Liver (tissue), 9 donors: ENCODE results near the gene SETBP1. TPM values are rescaled to one million over a fixed set of nuclear protein-coding genes. Genes with fewer than 3 reads are reported as not detected.

Experiments used
- DNase-seq: peaks from one replicate; pipeline ENCODE4 v3.0.0-alpha.2; 2017; ENCODE audit warnings: low spot score
- H3K27ac ChIP-seq, 2 donors: one replicate each; pipeline ENCODE4 v1.7.0; 2013; ENCODE audit warnings: inconsistent platforms in 2 of 2, low read length in 2 of 2, control low read depth in 1 of 2, low read depth in 1 of 2, mild to moderate bottlenecking in 1 of 2
- H3K27me3 ChIP-seq, 4 donors: one replicate each; pipeline versions ENCODE4 v1.6.1 to v1.7.0; 2013; ENCODE audit warnings: low read length in 3 of 4, inconsistent platforms in 1 of 4, mild to moderate bottlenecking in 1 of 4, moderate library complexity in 1 of 4; ENCODE audit not compliant: control insufficient read depth in 4 of 4, insufficient read depth in 4 of 4
- H3K36me3 ChIP-seq, 4 donors: one replicate each; pipeline versions ENCODE4 v1.6.1 to v1.7.0; 2013; ENCODE audit warnings: low read length in 3 of 4, mild to moderate bottlenecking in 3 of 4, low read depth in 1 of 4, moderate library complexity in 1 of 4; ENCODE audit not compliant: control insufficient read depth in 4 of 4, insufficient read depth in 3 of 4
- H3K4me1 ChIP-seq, 4 donors: one replicate each; pipeline versions ENCODE4 v1.6.1 to v1.7.0; 2013; ENCODE audit warnings: low read length in 3 of 4, mild to moderate bottlenecking in 3 of 4, moderate library complexity in 1 of 4; ENCODE audit not compliant: control insufficient read depth in 4 of 4, insufficient read depth in 4 of 4
- H3K4me3 ChIP-seq, 3 donors: one replicate each; pipeline versions ENCODE4 v1.6.1 to v1.7.0; 2013; ENCODE audit warnings: low read length in 3 of 3, control low read depth in 1 of 3, low read depth in 1 of 3, mild to moderate bottlenecking in 1 of 3
- H3K9ac ChIP-seq, 2 donors: one replicate each; pipeline ENCODE4 v1.7.0; 2013; ENCODE audit warnings: low read length in 2 of 2, mild to moderate bottlenecking in 2 of 2, moderate library complexity in 2 of 2, control low read depth in 1 of 2, low read depth in 1 of 2
- H3K9me3 ChIP-seq, 4 donors: one replicate each; pipeline versions ENCODE4 v1.6.1 to v1.7.0; 2013; ENCODE audit warnings: low read length in 3 of 4; ENCODE audit not compliant: control insufficient read depth in 4 of 4
- ATF3 ChIP-seq: IDR thresholded peaks from 2 replicates; pipeline ENCODE4 v1.6.1; 2016; ENCODE audit warnings: antibody characterized with exemption
- CTCF ChIP-seq: fragments of 150-350 bp; IDR thresholded peaks from 2 replicates; pipeline ENCODE4 v1.5.1; 2017; ENCODE audit warnings: improper control_type of control experiment, low read depth, low read length; ENCODE audit not compliant: missing input control
- EGR1 ChIP-seq, 2 donors: IDR thresholded peaks; 2 replicates each; pipeline ENCODE4 v1.6.1; 2016 to 2018; ENCODE audit warnings: antibody characterized with exemption in 2 of 2, low read depth in 2 of 2
- FOXA2 ChIP-seq: IDR thresholded peaks from 2 replicates; pipeline ENCODE4 v1.6.1; 2016; ENCODE audit warnings: antibody characterized with exemption
- GABPA ChIP-seq, 2 donors: IDR thresholded peaks in 1 of 2; conservative IDR thresholded peaks in 1 of 2; 2 replicates each; pipeline ENCODE4 v1.6.1; 2016; ENCODE audit warnings: antibody characterized with exemption in 2 of 2, mild to moderate bottlenecking in 1 of 2, moderate library complexity in 1 of 2
- HNF4A ChIP-seq, 2 donors: conservative IDR thresholded peaks; 2 replicates each; pipeline ENCODE4 v1.6.1; 2016; ENCODE audit warnings: antibody characterized with exemption in 2 of 2, mild to moderate bottlenecking in 2 of 2
- HNF4G ChIP-seq: IDR thresholded peaks from 2 replicates; pipeline ENCODE4 v1.6.1; 2016; ENCODE audit warnings: antibody characterized with exemption
- NR2F2 ChIP-seq: IDR thresholded peaks from 2 replicates; pipeline ENCODE4 v1.6.1; 2016; ENCODE audit warnings: antibody characterized with exemption
- RAD21 ChIP-seq, 2 donors: IDR thresholded peaks; 2 replicates each; pipeline ENCODE4 v1.6.1; 2016; ENCODE audit warnings: antibody characterized with exemption in 2 of 2, mild to moderate bottlenecking in 2 of 2
- REST ChIP-seq: IDR thresholded peaks from 2 replicates; pipeline ENCODE4 v1.6.1; 2016; ENCODE audit warnings: antibody characterized with exemption, mild to moderate bottlenecking
- SP1 ChIP-seq: IDR thresholded peaks from 2 replicates; pipeline ENCODE4 v1.6.1; 2018; ENCODE audit warnings: antibody characterized with exemption, mild to moderate bottlenecking
- TAF1 ChIP-seq: conservative IDR thresholded peaks from 2 replicates; pipeline ENCODE4 v1.6.1; 2016; ENCODE audit warnings: antibody characterized with exemption, mild to moderate bottlenecking
- YY1 ChIP-seq: IDR thresholded peaks from 2 replicates; pipeline ENCODE4 v1.6.1; 2016; ENCODE audit warnings: antibody characterized with exemption, mild to moderate bottlenecking
- ZBTB33 ChIP-seq: IDR thresholded peaks from 2 replicates; pipeline ENCODE4 v1.6.1; 2016; ENCODE audit warnings: antibody characterized with exemption
- WGBS: extraction: QIAGEN DNeasy Blood & Tissue Kit; methylation state at CpG from one replicate; pipeline ENCODE4 v1.1.7; 2013; 5-methylcytosine and 5-hydroxymethylcytosine counted together
- polyA plus RNA-seq, 2 donors: library from polyadenylated mRNA; stranded (reverse) in 1 of 2; unstranded in 1 of 2; fragments of 200-250 nt in 1 of 2; fragments of >200 nt in 1 of 2; fragmentation: Nextera tagmentation in 1 of 2; extraction: Ambion mirVana in 1 of 2; gene quantifications; one replicate each; pipeline versions ENCODE4 v1.2.1 to v1.2.3, GENCODE V29; 2013 to 2015
- total RNA-seq, 2 donors: library from RNA; depleted of rRNA; stranded (reverse); fragments of >200 nt; gene quantifications; one replicate each; pipeline ENCODE4 v1.2.3, GENCODE V29; 2014
- donor health status: healthy.
- donor health status: healthy.
- donor health status: healthy.
- donor health status: healthy.
- donor health status: healthy.

SETBP1 gene
- total and polyA plus RNA-seq, 4 donors, result 2.5 to 15.8 (median 4.7) TPM

- Histone ChIP-seq H3K27ac (peak overlapping the region in 1 of 2 donors; percentile 94), H3K4me1 (peaks cover 10 to 33% (median 20%) of the 10 kb centered on the region in 4 donors), H3K9me3 (no peaks in the 10 kb centered on the region), H3K9ac (no peak overlapping the region), H3K27me3 (no peaks in the 10 kb centered on the region), H3K4me3 (no peak overlapping the region), H3K36me3 (peaks cover 0 to 6% (median 1%) of the 10 kb centered on the region in 4 donors)
- DNase-seq, result no peak
- 92% methylated on average over 8 of the region's 8 CpGs for WGBS
- TF ChIP-seq TAF1 (no peak), HNF4G (no peak), FOXA2 (no peak), SP1 (no peak), REST (no peak), YY1 (no peak), NR2F2 (no peak), HNF4A (conservative IDR thresholded peaks at IDR 0.05) (no peak), CTCF (no peak)
Observed at GRCh38 chr18:44710931-44711330, 30.2 kb downstream of the SETBP1 start.

- no peak overlapping the region for H3K27ac ChIP-seq
Observed at GRCh38 chr18:44712025-44712424, 31.3 kb downstream of the SETBP1 start.

More at GRCh38 chr18:44712025-44712424, 31.3 kb downstream of the SETBP1 start:
- peaks cover 0 to 6% (median 1%) of the 10 kb centered on the region in 4 donors for H3K36me3 ChIP-seq
- H3K4me1 ChIP-seq, result peaks cover 9 to 33% (median 20%) of the 10 kb centered on the region in 4 donors
- WGBS, result 91% methylated on average over 2 of the region's 2 CpGs
- no peak for DNase-seq
- no peaks in the 10 kb centered on the region for H3K9me3 ChIP-seq
- no peak for TF ChIP-seq ZBTB33
- peak in 1 of 2 donors; percentile 4 for TF ChIP-seq RAD21 (IDR thresholded peaks at IDR 0.05)
- TF ChIP-seq EGR1 (IDR thresholded peaks at IDR 0.05; ENCODE audit: low read depth in 2 of 2), result no peak
- no peak for TF ChIP-seq GABPA (IDR thresholded peaks at IDR 0.05 in 1 of 2, conservative IDR thresholded peaks at IDR 0.05 in 1 of 2)
- no peak for TF ChIP-seq ATF3
- H3K4me3 ChIP-seq, result no peak overlapping the region
- no peak overlapping the region for H3K9ac ChIP-seq
- no peaks in the 10 kb centered on the region for H3K27me3 ChIP-seq
